ENCODE results near the gene JPH3. TPM values are rescaled to one million over a fixed set of nuclear protein-coding genes. Genes with fewer than 3 reads are reported as not detected.

The JPH3 gene
- total RNA-seq, 1 experiment from 2014 or later = not detected

DNA sequence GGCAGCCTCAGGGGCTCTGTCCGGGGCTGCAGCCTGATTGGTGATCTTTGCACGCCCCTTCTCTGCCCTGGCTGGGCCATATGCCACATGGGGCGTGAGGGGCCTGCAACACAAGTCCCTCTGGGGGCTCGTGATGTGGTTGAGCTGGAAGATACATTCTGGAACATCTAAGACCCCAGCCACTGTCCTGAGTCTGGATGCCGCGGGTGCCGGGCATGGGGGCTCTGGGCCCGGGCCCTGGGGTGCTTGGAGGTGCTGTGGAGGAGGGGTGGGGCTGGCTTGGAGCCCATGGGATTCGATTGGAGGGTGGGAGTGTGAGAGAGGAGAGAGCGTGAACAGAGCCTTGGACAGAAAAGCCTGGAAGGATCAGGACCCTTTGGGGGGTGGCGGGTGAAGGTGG lies 39.4 kb downstream of the JPH3 start:
- no peak for DNase-seq
- CTCF ChIA-PET = no interaction called here

DNA sequence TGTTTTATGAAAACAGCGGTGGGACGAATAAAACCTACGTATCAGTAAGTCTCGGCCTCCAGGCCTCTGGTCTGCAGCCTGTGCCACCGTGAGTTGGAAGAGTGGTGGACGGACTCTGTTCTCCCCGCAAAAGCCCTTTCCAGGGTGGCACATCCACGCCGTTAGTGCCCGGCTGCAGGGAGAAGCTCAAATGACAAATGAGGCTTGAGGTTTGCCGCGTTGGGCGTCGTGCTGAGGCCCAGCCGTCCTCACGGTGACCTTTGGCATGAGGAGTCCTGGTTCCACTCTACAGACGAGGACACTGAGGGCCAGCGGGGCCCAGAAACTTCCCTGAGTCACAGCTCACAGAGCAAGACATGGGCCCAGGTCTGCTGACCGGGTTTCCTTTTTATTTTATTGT lies 40.2 kb downstream of the JPH3 start:
- no peaks in the 10 kb centered on the region for H3F3A ChIP-seq (ENCODE audit: insufficient read depth, low read depth)
- CTCF ChIA-PET = no interaction called here
- H3K79me2 ChIP-seq (ENCODE audit: low read depth) = no peaks in the 10 kb centered on the region
- no TSS peak for BruUV-seq (replicated peaks)
- H2AFZ ChIP-seq = no peak overlapping the region
- no peak overlapping the region for H3K27ac ChIP-seq
- H3K9me3 ChIP-seq (ENCODE audit: insufficient read depth, low read depth) = no peaks in the 10 kb centered on the region
- H3K4me3 ChIP-seq = no peak overlapping the region
- no peaks in the 10 kb centered on the region for H3K9me2 ChIP-seq (ENCODE audit: insufficient read depth)
- no peaks in the 10 kb centered on the region for H3K4me1 ChIP-seq (replicated peaks; ENCODE audit: insufficient read depth)
- H3K27me3 ChIP-seq (ENCODE audit: insufficient read depth, low read depth) = peaks cover 77% of the 10 kb centered on the region
- POLR2A ChIA-PET (ENCODE audit: unreplicated experiment) = no interaction called here
- no peaks in the 10 kb centered on the region for H3K36me3 ChIP-seq (ENCODE audit: low read depth)
- no peak overlapping the region for H3K4me2 ChIP-seq
- no peak for DNase-seq
- no peaks in the 10 kb centered on the region for H4K20me1 ChIP-seq (ENCODE audit: insufficient read depth)
- intact Hi-C loops (cut with micrococcal nuclease; ENCODE audit: unreplicated experiment) = no loop called here
- TF ChIP-seq EZH2 (IDR thresholded peaks at IDR 0.05; ENCODE audit: low read depth) = no peak
- TF ChIP-seq, protein P1, sequence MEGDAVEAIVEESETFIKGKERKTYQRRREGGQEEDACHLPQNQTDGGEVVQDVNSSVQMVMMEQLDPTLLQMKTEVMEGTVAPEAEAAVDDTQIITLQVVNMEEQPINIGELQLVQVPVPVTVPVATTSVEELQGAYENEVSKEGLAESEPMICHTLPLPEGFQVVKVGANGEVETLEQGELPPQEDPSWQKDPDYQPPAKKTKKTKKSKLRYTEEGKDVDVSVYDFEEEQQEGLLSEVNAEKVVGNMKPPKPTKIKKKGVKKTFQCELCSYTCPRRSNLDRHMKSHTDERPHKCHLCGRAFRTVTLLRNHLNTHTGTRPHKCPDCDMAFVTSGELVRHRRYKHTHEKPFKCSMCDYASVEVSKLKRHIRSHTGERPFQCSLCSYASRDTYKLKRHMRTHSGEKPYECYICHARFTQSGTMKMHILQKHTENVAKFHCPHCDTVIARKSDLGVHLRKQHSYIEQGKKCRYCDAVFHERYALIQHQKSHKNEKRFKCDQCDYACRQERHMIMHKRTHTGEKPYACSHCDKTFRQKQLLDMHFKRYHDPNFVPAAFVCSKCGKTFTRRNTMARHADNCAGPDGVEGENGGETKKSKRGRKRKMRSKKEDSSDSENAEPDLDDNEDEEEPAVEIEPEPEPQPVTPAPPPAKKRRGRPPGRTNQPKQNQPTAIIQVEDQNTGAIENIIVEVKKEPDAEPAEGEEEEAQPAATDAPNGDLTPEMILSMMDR (conservative IDR thresholded peaks at IDR 0.05) = no peak

More for the DNA sequence above, 39.4 kb downstream of the JPH3 start:
- H4K20me1 ChIP-seq (ENCODE audit: insufficient read depth) = no peaks in the 10 kb centered on the region
- H3K27ac ChIP-seq = no peak overlapping the region
- no TSS peak for BruUV-seq (replicated peaks)
- no peak overlapping the region for H2AFZ ChIP-seq
- H3F3A ChIP-seq (ENCODE audit: insufficient read depth, low read depth) = no peaks in the 10 kb centered on the region
- no peak overlapping the region for H3K4me2 ChIP-seq
- POLR2A ChIA-PET (ENCODE audit: unreplicated experiment) = interaction anchor here (0.7 kb wide), 1 partner anchor 1789 kb away, joined by 6 read pairs; no protein-coding TSS in a partner anchor
- no peaks in the 10 kb centered on the region for H3K36me3 ChIP-seq (ENCODE audit: low read depth)
- H3K9me2 ChIP-seq (ENCODE audit: insufficient read depth) = no peaks in the 10 kb centered on the region
- H3K9me3 ChIP-seq (ENCODE audit: insufficient read depth, low read depth) = no peaks in the 10 kb centered on the region
- intact Hi-C loops (cut with micrococcal nuclease; ENCODE audit: unreplicated experiment) = no loop called here
- TF ChIP-seq, protein P1 (conservative IDR thresholded peaks at IDR 0.05) = no peak
- TF ChIP-seq EZH2 (IDR thresholded peaks at IDR 0.05; ENCODE audit: low read depth) = no peak
- no peaks in the 10 kb centered on the region for H3K79me2 ChIP-seq (ENCODE audit: low read depth)
- no peak overlapping the region for H3K4me3 ChIP-seq
- H3K4me1 ChIP-seq (replicated peaks; ENCODE audit: insufficient read depth) = no peaks in the 10 kb centered on the region
- H3K27me3 ChIP-seq (ENCODE audit: insufficient read depth, low read depth) = peaks cover 77% of the 10 kb centered on the region

DNA sequence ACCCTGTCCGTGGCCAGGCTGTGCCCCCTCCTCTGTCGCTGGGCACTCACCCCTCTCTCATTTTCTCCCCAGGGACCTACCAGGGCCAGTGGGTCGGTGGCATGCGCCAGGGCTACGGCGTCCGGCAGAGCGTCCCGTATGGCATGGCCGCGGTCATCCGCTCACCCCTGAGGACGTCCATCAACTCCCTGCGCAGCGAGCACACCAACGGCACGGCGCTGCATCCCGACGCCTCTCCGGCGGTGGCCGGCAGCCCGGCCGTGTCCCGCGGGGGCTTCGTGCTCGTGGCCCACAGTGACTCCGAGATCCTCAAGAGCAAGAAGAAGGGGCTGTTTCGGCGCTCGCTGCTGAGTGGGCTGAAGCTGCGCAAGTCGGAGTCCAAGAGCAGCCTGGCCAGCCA lies 41.9 kb downstream of the JPH3 start:
- POLR2A ChIA-PET (ENCODE audit: unreplicated experiment) = no interaction called here

More for the DNA sequence above, 41.9 kb downstream of the JPH3 start:
- Histone ChIP-seq H3K9me2 (ENCODE audit: insufficient read depth) (no peaks in the 10 kb centered on the region), H4K20me1 (ENCODE audit: insufficient read depth) (no peaks in the 10 kb centered on the region), H3K36me3 (ENCODE audit: low read depth) (no peaks in the 10 kb centered on the region), H3K27me3 (ENCODE audit: insufficient read depth, low read depth) (peaks cover 81% of the 10 kb centered on the region), H3K9me3 (ENCODE audit: insufficient read depth, low read depth) (no peaks in the 10 kb centered on the region), H3K79me2 (ENCODE audit: low read depth) (no peaks in the 10 kb centered on the region), H3F3A (ENCODE audit: insufficient read depth, low read depth) (no peaks in the 10 kb centered on the region), H3K4me1 (replicated peaks; ENCODE audit: insufficient read depth) (no peaks in the 10 kb centered on the region), H3K4me3 (no peak overlapping the region), H2AFZ (no peak overlapping the region), H3K4me2 (no peak overlapping the region), H3K27ac (no peak overlapping the region)
- intact Hi-C loops (cut with micrococcal nuclease; ENCODE audit: unreplicated experiment) = no loop called here
- CTCF ChIA-PET = interaction anchor here (0.6 kb wide), 1 partner anchor 406 kb away, joined by 4 read pairs; no protein-coding TSS in a partner anchor
- no peak for DNase-seq
- TF ChIP-seq, protein P1 (conservative IDR thresholded peaks at IDR 0.05) = no peak
- TF ChIP-seq EZH2 (IDR thresholded peaks at IDR 0.05; ENCODE audit: low read depth) = no peak
- BruUV-seq (replicated peaks) = no TSS peak
